ENCODE data around the gene TMEM154.

Gene TMEM154

DNA sequence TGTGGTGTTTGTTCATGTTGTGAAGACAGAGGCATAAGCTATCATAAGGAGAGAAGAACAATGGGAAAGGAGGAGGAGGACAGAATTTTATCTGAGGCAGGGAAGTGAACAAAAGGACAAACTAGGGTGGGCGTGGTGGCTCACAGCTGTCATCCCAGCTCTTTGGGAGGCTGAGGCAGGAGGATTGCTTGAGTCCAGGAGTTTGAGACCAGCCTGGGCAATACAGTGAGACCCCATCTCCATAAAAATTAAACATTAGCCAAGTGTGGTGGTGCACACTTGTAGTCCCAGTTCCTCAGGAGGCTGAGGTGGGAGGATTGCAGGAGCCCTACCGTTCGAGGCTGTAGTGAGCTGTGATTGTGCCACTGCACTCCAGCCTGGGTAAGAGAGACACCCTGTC lies 49.9 kb downstream of the TMEM154 start:
- no peak for DNase-seq (ENCODE audit: low spot score)

DNA sequence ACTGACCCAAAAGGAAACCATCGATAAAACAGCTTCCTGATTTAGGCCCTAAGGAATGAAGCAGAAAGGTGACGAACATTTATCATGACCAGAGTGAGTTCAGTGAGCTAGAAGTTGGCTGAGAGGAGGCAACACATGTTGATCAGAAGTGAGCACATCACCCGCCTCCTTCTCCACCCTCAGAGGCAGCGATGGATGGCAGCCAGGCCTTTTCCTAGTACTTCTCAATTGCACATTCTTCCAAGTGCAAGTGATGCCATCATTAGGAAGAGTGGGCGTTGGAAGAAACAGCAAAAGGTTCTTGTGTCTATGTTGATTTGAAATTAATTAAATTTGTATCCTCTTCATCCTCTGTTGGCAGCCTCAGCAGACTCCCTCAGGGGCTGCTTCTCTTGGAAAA lies 51.7 kb downstream of the TMEM154 start:
- DNase-seq (ENCODE audit: low spot score): no peak

DNA sequence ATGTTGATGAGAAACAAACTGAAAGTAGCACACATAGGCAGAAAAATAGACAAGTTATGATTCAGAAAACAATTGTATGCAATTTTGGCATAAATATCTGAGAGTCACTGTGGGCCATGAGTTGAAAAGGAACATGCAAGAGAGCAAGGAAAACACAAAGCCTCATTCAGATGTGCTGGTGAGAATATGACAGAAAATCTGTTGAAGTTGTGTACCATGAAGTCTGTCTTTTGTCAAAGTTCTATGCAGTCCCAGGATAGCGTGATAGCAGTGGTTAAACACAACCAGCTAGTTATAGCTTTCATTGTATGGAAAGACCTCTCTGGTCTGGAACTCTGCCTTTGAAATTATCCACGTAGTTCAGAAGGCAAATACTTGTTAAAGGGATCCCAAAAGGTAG lies 53.0 kb downstream of the TMEM154 start:
- DNase-seq (ENCODE audit: low spot score): no peak

GRCh38 chr4:152620915-152621314 lies 58.9 kb downstream of the TMEM154 start:
- DNase-seq (ENCODE audit: low spot score): no peak

- no peak for DNase-seq (ENCODE audit: low spot score)
Measured at GRCh38 chr4:152620218-152620617, 59.6 kb downstream of the TMEM154 start.

DNA sequence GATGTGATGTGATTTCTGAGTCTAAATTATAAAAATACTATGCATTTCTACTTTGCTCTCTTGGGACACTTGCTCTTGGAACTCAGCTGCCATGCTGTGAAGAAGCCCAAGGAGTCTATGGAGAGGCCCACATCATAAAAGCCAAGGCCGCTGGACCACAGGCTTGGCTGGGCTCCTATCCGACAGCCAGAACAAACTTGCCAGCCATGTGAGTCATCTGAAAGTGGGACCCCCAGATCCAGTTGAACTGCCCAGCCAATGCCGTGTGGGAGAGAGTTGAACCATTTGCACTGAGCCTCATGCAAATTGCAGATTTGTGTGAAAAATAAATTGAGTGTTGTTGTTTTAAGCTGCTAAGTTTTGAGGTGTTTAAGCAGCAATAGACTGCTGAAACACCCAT lies 60.2 kb downstream of the TMEM154 start:
- DNase-seq (ENCODE audit: low spot score): no peak

DNA sequence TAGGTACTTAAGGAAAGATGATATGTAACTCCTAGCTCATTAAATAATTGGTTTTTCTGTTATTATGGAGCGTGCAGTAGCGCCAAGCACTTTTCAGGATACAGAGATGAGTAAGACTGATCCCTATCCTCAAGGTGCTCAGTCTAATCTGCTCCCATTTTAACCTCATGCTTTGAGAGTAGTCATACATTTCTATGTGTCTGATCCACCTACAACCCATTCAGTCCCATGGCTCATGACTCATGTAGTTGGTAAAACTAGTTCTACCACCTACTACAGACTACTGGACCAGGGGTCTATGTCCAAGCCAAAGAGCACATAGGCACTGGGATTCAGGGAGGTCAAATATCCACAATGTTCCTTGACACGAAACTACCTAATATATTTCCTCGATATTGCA lies 60.8 kb downstream of the TMEM154 start:
- no peak for DNase-seq (ENCODE audit: low spot score)

DNA sequence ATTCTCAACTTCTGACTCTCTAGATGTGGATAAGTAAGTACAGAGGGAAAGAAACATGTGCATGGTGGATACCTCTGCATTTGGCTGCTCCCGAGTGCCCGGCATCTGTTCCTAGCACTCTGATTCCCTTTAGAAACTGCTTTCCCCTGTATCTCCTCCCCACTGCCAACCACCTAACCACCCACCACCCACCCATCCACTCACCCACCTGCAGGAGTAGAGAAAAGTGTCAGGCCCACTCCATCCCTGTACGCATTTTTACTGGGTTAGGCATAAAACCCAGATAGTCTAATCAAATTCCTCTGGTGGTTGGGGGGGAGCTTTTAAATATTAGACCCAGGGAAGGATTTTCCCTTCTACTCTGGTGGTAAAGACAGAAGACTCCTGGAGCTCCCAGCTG lies 63.0 kb downstream of the TMEM154 start:
- DNase-seq (ENCODE audit: low spot score): no peak

DNA sequence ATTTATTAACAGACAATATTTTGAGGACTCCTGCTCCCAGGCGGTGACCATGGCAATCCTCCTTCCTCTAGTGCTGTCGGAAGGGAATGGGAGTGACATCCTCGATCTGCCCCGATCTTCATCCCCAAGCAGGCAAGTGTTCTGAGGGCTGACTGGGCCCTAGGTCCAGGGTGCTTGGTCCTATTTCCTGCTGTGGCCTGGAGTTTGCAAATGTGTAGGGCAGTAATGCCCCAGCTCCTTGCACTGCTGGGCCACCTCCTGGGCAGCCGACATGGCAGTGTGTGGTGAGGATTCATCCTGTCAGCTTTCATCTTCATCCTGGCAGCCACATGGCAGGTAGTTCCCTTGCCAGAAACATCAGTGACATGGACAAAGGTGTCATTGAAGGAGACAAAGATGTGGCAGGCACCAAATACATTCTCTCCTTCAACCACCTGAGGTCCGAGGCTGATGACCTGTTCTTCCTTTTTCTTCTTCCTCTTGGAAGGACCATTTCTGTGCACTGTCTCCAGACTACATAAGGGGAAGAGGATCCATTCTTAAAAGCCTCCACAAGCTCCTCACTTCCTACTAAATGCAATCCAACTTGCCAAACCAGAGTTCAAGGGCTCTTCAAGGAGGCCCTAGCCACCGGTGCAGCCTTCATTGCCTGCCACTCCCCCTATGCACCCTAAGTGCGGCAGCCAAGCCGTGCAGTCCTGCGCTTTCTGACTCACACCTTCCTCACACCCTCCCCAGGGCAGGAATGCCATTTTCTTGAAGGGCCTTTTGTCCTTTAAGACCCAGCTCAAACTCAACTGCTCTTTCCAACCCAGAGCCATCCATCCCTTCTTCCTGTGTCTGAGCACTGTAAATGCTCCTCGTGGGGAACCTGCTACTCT lies 65.7 kb downstream of the TMEM154 start:
- no peak for DNase-seq (ENCODE audit: low spot score)

DNA sequence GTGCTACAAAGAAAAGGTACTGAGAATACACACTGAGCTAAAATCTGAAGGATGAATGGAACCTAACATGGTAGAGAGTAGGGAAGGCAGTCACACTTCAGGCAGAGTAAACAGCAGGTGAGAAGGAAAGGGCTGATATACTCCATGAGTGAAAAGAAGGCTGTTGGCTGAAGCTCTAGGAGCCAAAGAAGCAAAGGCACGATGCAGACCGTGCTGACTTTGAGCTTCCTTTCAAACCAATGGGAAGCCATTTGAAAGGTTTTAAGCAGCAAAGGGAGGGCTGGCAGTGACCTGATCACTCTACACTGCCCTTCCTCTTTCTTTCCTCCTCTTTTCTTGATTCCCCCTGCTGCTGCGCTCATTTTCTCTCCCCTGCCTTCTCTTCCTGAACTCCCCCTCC lies 66.4 kb downstream of the TMEM154 start:
- DNase-seq (ENCODE audit: low spot score): no peak

- no peak for DNase-seq (ENCODE audit: low spot score)
Measured at GRCh38 chr4:152610131-152610530, 69.7 kb downstream of the TMEM154 start.

GRCh38 chr4:152609481-152609880 lies 70.3 kb downstream of the TMEM154 start:
- DNase-seq (ENCODE audit: low spot score): no peak

GRCh38 chr4:152607178-152607577 lies 72.6 kb downstream of the TMEM154 start:
- no peak for DNase-seq (ENCODE audit: low spot score)

DNA sequence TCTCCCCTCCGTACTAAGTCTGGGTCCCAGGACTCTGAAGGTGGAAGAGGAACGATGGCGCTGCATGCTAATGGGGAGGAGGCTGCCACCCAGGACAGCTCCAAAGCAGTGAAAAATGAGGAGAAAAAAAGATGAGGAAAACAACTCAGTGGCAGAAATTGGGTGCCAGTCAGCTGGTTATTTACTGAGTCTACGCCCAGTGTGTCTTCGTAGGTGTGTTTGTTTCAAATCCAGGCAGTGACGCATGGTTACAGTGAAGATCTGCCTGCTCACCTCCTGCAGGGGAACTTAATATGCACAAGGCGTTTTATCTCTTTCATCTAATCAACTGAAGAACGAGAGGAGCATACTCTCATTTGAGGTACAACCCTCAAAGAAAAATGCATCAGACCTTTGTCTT lies 73.0 kb downstream of the TMEM154 start:
- DNase-seq (ENCODE audit: low spot score): peak; percentile 21

DNA sequence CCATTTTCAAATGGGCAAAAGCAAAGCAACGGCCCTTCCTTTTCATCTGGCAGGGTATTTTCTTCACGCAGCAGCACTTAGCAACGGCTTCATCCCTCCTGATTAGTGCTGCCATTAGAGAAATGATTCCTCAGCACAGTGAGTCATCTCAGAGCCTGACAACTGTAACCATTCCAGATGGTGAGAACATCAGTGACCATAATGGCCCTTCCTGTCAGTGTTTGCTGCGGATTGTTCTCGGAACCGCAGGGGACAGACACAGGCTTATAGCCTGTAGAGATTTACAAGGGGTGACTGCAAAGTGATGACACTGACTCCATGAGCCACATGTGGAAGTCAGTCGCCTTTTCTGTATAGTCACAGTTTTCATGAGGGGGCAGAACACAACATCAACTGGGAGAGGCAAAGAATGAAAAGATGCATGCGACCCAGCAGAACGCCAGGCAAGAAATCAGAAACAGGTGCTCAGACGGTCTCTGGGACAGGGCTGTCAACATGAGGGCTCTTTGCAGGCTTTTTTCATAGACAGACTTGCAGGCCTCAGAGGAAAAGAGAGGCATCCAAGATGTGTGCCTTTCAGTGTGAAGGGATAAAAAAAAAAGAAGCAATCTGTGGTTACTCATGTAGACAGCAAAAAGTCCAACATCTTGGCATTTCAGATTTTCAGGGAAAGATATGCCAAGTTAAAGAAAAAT lies 74.0 kb downstream of the TMEM154 start:
- no peak for DNase-seq (ENCODE audit: low spot score)

DNA sequence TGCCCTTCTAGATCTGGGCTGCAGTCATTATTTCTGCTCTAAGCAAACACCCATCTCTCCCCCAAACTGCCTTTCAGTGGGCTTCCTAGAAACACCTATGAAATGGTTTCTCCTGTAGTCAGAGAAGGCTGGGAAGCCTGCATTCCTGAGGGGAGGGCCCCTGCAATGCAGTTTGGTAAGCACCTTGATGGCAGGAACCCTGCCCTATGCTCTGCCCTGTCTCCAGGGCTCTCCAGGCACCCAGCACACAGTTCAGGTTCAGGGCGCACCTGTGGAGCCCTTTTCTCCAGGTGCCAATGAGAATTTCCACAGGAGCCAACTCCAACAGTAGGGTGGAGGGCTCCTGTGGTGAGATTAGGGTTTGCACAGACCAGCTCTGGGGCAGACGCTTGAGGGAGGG lies 74.8 kb downstream of the TMEM154 start:
- no peak for DNase-seq (ENCODE audit: low spot score)

DNA sequence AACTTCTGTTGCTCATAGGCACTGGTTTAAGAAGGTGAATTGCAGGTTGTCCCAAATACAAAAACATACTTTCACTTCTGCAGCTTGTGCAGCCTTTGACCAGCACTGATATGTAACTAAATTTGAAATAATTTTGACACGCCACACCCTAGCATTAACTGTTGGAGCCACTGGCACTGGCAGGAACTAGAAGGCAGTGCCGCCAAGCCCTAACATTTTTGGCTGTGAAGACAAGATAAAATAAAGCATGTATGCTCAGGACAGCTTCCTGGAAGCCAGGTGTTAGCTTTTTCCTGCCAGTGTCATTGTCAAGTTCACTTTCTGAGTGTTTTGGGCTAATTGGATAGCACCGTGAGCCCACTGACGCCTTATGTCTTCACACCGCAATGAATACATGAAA lies 78.6 kb downstream of the TMEM154 start:
- DNase-seq (ENCODE audit: low spot score): no peak

DNA sequence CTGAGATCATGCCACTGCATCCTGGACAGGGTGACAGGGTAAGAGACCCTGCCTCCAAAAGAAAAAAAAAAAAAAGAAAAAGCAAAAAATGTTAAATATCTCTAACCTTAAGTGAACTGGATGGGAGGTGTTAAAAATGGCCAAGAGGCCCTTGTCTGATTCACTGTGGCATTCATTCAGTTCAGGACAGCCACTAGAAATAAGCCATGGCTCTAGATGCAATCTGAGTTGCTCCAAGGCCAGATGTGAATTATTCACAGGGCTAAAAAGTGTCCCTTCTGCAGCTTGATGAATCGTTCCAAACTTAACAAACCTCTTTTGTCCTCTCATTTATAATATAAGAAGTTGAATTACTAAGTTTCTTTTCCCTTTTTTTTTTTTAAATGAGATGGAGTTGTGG lies 80.2 kb downstream of the TMEM154 start:
- no peak for DNase-seq (ENCODE audit: low spot score)

DNA sequence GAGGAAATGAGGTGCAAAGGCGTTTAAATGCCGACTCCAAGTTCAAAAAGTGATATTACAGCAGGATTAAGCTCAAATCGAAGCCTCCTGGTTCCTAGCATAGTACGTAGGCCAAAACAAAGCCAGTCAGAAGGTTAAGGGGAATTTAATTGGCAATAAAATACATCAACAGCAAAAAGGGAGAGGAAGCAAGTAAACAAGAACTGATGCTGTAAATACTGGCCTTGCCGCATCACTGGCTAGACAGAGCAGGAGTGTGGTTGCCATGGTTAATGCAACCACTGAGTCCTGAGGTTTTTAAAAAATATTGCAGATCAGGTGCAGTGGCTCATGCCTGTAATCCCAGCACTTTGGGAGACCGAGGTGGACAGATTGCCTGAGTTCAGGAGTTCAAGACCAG lies 80.7 kb downstream of the TMEM154 start:
- no peak for DNase-seq (ENCODE audit: low spot score)

DNA sequence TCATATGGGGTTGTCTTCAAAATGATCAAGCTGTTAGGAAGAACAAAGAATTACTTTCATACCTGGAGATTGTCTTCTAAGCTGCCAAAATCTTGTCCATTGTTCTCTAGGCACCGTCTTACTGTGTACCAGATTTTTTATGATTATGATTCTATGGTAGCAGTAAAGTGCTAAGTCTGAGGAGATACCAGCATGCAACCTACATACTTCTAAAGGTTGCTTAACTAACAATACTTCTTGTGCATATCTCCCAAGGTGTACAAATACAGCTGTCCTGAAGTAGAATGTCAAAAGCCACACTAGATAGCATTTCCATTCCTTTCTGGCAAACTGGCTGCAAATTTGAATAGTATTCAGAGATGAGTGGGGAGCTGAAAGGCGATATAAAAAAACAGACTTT lies 81.3 kb downstream of the TMEM154 start:
- no peak for DNase-seq (ENCODE audit: low spot score)

DNA sequence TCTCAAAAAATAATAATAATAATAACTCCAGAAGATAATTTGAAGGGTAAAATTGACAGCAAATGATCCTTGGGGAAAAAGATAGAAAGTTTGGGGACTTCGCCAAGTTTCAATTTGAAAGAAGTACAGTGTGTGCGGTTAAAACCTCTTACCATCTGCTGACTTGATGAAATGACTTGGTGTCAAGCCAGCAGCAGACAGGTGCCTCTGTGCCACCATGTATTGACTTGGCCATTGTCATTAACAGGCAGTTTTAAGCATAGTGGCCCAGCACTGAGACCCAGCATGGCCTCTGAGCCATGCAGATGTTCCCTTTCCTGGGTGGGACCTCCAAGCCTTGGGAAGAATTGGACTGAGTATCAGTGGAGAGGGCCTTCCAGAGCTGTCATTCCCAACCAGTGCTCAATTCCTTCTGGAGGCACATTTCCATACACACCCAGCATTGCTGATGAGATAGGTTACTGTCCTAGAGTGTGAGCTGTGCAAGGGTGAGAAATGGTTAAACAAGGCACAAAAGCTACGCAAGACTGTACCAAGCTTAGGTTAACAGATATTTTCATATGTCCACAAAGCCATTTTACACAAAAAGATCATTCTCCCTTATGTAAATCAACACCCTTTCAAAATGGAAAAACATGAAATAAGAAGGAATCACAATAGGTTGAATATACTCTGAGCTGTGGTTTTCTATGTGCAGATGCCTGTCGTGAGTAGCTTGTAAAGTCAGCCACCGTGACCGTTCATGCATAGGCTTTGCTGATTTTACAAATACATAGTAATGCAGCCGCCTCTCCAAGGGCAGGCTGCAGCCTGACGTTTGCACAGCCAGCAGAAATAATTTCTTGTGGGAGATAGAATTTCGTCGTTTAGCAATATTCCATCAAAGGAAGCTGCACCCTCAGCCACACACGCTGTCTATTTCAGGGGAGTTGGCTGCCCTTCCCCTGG lies 84.5 kb downstream of the TMEM154 start:
- no peak for DNase-seq (ENCODE audit: low spot score)

- no peak for DNase-seq (ENCODE audit: low spot score)
Measured at GRCh38 chr4:152594057-152594456, 85.7 kb downstream of the TMEM154 start.

GRCh38 chr4:152591876-152592275 lies 87.9 kb downstream of the TMEM154 start:
- no peak for DNase-seq (ENCODE audit: low spot score)
